ENCODE results near the gene GPER1. TPM values are rescaled to one million over a fixed set of nuclear protein-coding genes. Genes with fewer than 3 reads are reported as not detected.

GPER1 gene
- total and polyA plus RNA-seq, 2 donors (not counting 3 experiments of a cell fraction or from before 2014, with no cell fraction given), result 0.77 to 2.3 TPM

Other genes with a start within 250 kb of the GPER1 start
- 44.7 and 48.4 TPM in 2 replicates for gene GET4, start 211.6 kb upstream of the GPER1 start, total RNA-seq
- gene GET4, start 211.6 kb upstream of the GPER1 start, polyA plus RNA-seq, result 58.1 and 64.8 TPM in 2 replicates
- 0.46 and 0.49 TPM in 2 replicates for gene ADAP1, start 133.4 kb upstream of the GPER1 start, total RNA-seq
- 0.58 and 0.76 TPM in 2 replicates for gene ADAP1, start 133.4 kb upstream of the GPER1 start, polyA plus RNA-seq
- gene COX19, start 112.6 kb upstream of the GPER1 start, total RNA-seq, result 10.6 and 11.3 TPM in 2 replicates
- gene COX19, start 112.6 kb upstream of the GPER1 start, polyA plus RNA-seq, result 4.7 and 6.8 TPM in 2 replicates
- gene CYP2W1, start 104.9 kb upstream of the GPER1 start, total RNA-seq, result not detected in 2 replicates
- not detected in 2 replicates for gene CYP2W1, start 104.9 kb upstream of the GPER1 start, polyA plus RNA-seq
- gene GPR146, start 43.6 kb upstream of the GPER1 start, total RNA-seq, result 11.7 and 18.5 TPM in 2 replicates
- gene GPR146, start 43.6 kb upstream of the GPER1 start, polyA plus RNA-seq, result 44.8 and 76.6 TPM in 2 replicates
- gene ZFAND2A, start 72.1 kb downstream of the GPER1 start, total RNA-seq, result 20.6 and 31.8 TPM in 2 replicates
- 37.6 and 40.6 TPM in 2 replicates for gene ZFAND2A, start 72.1 kb downstream of the GPER1 start, polyA plus RNA-seq
- not detected in 2 replicates for gene UNCX, start 144.8 kb downstream of the GPER1 start, total RNA-seq
- gene UNCX, start 144.8 kb downstream of the GPER1 start, polyA plus RNA-seq, result not detected in 2 replicates